Activated T-helper 1 cell treated with Interleukin-2 at 50 U/mL for 16 hours (primary cell): ENCODE data around the gene ZDHHC14.

Experiments
- DNase-seq: peaks from one replicate; pipeline ENCODE4 v3.0.0-alpha.2; 2020; ENCODE audit warnings: low read depth

The ZDHHC14 gene

DNA sequence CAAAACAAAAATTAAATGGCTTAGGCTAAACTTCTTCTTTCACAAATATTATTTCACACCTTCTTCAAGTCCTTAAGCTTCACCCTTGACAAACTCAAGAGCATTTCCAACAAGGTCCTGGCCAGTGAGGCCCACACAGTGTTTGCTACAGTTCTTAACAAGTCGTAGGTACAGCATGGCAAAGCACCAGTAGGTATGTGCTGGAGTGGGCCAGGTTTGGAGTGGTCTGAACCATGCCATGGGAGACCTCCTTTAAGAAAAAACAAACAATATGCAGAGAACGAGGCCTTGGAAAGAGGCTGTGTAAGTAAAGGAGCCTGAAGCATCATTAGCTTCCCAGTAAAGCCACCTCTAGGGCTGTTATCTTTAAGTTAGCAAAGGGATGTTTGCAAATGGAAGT, 287.7 kb downstream of the ZDHHC14 start:
- DNase-seq, result no peak

GRCh38 chr6:157669323-157669722, 288.3 kb downstream of the ZDHHC14 start:
- no peak for DNase-seq

DNA sequence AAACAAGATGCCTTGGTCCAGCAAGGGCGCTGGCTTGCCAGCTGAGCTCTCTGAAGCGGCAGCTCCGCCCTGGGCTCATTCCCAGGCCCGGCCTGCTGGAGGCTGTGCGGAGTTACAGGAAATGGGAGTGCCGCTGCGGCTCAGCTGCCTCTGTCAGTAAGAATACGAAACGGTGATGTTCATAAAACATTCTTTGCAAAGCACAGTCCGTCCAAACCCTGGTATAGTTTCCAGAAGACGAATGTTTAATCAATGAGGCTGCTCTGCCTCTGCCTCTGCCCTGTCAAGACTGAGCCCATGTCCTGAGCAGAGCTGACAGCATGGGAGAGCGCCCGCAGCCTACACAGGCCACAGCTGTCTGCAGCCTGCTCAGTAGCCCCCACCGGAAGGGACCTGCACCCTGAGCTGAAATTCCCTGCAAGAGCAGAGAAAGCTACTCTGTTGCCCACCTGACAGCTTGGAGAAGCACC, 288.8 kb downstream of the ZDHHC14 start:
- DNase-seq, result no peak

GRCh38 chr6:157670466-157671186, 289.6 kb downstream of the ZDHHC14 start:
- DNase-seq, result no peak

GRCh38 chr6:157672726-157673412, 291.9 kb downstream of the ZDHHC14 start:
- no peak for DNase-seq

DNA sequence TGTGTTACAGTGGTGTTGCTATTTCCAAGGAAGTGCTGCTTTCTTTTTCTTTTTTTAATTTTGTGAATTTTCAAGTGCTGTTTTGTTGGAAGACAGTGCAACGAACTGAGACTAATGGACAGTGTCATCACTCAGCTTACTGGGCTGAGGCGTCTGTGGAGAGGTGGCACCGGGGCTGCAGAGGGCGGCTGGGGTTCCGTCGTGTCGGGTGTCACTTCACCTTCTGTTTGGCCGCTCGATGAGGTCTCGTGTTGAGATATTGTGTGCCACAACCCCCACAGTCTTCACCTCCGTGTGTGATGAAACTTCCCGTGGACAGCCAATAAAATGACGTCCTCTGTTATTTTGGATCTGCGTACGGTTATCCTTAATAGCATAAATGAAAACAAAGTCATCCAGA, 292.6 kb downstream of the ZDHHC14 start:
- no peak for DNase-seq

DNA sequence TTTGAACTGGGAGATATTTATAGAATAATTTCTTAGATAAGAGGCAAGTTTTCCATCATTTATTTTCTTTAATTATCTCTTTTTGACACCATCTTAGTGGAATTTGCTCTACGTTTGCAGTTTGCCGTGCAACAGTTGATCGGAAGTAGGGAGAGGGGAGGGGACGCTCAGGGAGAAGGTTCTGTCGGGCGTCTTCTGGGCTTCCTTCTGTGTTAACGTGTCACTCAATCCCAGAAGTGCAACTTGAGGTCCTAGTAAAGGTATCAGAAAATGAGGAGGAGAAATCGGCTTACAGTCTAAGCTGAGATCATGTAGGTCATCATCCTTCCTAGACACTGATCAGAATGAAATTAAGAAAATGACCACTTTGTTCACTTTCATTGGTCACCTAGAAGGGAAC, 293.1 kb downstream of the ZDHHC14 start:
- no peak for DNase-seq

DNA sequence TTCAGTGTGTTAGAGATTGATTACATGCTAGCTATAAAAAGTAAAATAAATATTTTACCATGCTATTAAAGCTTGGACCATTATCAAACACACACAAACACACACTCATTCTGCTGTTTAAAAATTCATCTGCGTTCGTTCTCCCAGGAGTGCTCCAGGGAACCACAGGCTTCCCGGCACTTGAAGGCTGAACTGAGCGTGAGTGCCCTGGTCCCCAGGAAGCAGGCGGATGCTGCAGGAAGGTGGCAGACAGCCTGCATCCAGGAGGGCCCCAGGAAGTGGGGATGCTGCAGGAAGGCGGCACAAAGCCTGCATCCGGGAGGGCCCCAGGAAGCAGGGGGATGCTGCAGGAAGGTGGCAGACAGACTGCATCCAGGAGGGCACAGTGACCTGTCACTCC, 294.8 kb downstream of the ZDHHC14 start:
- DNase-seq, result no peak

DNA sequence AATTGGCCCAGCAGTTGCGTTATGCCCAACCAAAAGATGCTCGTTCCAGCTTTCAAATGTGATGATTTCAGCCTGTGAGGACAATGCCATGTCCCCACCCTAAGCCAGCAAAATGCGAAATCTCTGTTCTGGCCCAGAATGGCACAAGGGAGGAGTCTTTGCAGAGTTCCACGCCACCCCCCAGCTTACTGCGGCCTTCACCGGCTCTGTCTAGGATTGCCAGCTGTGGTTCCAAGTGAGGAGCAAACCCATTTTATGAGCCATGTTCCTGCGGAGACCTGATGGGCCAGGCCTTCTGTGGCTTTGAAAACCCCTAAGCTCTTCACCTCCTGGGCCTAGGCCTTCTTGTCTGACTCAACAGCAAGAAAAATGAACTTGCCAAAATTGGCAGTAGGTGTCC, 295.3 kb downstream of the ZDHHC14 start:
- no peak for DNase-seq

DNA sequence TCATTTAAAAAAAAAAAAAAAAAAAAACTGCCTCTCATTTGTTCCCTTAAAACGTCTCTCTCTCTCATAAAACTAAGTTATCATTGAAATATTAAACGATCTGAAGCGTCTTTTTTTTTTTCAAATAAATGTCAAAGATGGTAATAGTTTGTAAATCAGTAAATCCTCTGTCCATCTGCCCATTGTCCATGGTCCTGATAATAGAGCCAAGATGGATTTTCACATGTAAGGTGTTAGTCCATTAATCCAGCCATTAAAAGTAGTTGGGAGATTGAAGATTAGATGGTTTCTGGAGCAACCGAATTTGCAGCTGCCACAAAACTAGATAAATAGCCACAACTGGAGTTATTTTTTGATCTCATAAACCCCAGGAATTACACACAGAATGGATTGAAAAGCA, 296.2 kb downstream of the ZDHHC14 start:
- no peak for DNase-seq

GRCh38 chr6:157679605-157680580, 298.9 kb downstream of the ZDHHC14 start:
- no peak for DNase-seq

GRCh38 chr6:157681041-157681650, 300.2 kb downstream of the ZDHHC14 start:
- DNase-seq, result no peak

- DNase-seq, result no peak
These were observed 302.0 kb downstream of the ZDHHC14 start for GRCh38 chr6:157682856-157683481.

DNA sequence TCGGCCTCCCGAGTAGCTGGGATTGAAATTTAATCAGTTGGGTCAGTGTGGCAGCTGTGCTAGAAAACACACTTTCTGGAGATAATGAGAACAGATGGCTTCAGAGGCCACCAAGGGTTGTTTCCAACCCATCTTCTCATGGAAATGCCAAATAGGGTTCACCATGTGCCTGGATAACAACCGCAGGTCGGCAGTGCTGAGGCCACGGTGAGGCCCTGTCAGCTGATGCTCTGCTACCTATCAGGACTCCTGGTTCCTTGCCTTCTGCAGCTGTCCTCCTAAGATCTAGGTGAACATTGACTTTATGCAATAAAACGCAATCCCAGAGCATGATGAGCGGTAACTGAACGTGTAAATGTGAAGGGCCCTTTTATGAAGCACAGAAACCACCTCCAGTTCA, 302.7 kb downstream of the ZDHHC14 start:
- no peak for DNase-seq

- DNase-seq, result no peak
These were observed 303.8 kb downstream of the ZDHHC14 start for GRCh38 chr6:157684620-157685299.

GRCh38 chr6:157685596-157686280, 304.7 kb downstream of the ZDHHC14 start:
- no peak for DNase-seq

- no peak for DNase-seq
These were observed 307.4 kb downstream of the ZDHHC14 start for GRCh38 chr6:157688275-157688959.

GRCh38 chr6:157688960-157689599, 308.1 kb downstream of the ZDHHC14 start:
- DNase-seq, result no peak

DNA sequence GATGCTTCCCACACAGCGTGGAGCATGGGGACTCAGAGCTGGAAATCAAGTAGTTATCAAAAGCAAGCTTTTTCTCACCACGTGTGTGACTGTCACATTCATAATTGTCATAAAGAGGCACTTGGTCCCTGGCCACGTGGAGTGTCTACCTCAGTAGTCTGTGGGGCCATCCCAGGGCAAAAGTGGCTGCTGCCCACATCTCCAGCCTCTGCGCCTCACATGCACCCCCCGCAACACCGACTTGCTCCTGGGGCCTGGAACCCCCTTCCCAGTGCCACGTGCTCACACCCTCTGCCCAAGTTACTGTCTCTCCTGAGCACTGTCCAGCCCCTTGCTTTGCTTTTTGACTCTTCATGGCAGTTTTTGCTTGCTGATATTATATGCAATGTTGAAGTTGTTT, 308.9 kb downstream of the ZDHHC14 start:
- DNase-seq, result no peak
